Endothelial cell of umbilical vein (primary cell): ENCODE measurements around the gene BMPR1A.
"Not testable (repeated sequence)": the region's sequence is repeated elsewhere in the genome, so short reads cannot be mapped to it uniquely, and the experiment has no call there.

Experiments used
- EZH2 ChIP-seq: IDR thresholded peaks from 2 replicates; pipeline ENCODE4 v1.6.1; 2012; ENCODE audit warnings: borderline replicate concordance, low read depth, mild to moderate bottlenecking, moderate library complexity, low read length, inconsistent platforms; ENCODE audit not compliant: severe bottlenecking
- FOS ChIP-seq: IDR thresholded peaks from 2 replicates; pipeline ENCODE4 v1.6.1; 2011; ENCODE audit warnings: mild to moderate bottlenecking, low read length, moderate library complexity, borderline replicate concordance; ENCODE audit not compliant: insufficient read depth
- JUN ChIP-seq: IDR thresholded peaks from 2 replicates; pipeline ENCODE4 v1.6.1; 2011; ENCODE audit warnings: borderline replicate concordance, low read depth; ENCODE audit not compliant: insufficient read length, insufficient read depth
- MYC ChIP-seq: IDR thresholded peaks from one replicate; pipeline ENCODE4 v1.6.1; 2011; ENCODE audit warnings: mild to moderate bottlenecking, low read depth, low read length
- POLR2A ChIP-seq: IDR thresholded peaks from 2 replicates; pipeline ENCODE4 v1.6.1; 2012; ENCODE audit warnings: low read depth, mild to moderate bottlenecking, control low read depth, low read length
- POLR2AphosphoS5 ChIP-seq: IDR thresholded peaks from 2 replicates; pipeline ENCODE4 v1.6.1; 2012; ENCODE audit warnings: low read depth, mild to moderate bottlenecking, control low read depth, low read length, moderate library complexity; ENCODE audit not compliant: insufficient read depth
- TF ChIP-seq, protein P1 (sequence below), 2 donors: IDR thresholded peaks; 1 replicate in 1 of 2; 2 replicates in 1 of 2; pipeline ENCODE4 v1.5.1; 2011; ENCODE audit warnings: low read length in 2 of 2, mild to moderate bottlenecking in 2 of 2, moderate library complexity in 2 of 2, control low read depth in 1 of 2, inconsistent platforms in 1 of 2, low read depth in 1 of 2; ENCODE audit not compliant: insufficient read depth in 1 of 2; ENCODE audit errors: extremely low read depth in 1 of 2
- TF ChIP-seq, protein P2 (sequence below): IDR thresholded peaks from 2 replicates; pipeline ENCODE4 v1.6.1; 2011; ENCODE audit not compliant: insufficient read depth, insufficient read length

DNA sequence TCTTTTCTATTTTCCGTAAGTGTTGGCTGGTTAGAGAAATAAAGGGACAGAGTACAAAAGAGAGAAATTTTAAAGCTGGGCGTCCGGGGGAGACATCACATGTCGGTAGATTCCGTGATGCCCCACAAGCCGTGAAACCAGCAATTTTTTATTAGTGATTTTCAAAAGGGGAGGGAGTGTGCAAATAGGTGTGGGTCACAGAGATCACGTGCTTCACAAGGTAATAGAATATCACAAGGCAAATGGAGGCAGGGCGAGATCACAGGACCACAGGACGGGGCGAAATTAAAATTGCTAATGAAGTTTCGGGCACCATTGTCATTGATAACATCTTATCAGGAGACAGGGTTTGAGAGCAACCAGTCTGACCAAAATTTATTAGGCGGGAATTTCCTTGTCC, 97.2 kb downstream of the BMPR1A start:
- TF ChIP-seq, protein P1, sequence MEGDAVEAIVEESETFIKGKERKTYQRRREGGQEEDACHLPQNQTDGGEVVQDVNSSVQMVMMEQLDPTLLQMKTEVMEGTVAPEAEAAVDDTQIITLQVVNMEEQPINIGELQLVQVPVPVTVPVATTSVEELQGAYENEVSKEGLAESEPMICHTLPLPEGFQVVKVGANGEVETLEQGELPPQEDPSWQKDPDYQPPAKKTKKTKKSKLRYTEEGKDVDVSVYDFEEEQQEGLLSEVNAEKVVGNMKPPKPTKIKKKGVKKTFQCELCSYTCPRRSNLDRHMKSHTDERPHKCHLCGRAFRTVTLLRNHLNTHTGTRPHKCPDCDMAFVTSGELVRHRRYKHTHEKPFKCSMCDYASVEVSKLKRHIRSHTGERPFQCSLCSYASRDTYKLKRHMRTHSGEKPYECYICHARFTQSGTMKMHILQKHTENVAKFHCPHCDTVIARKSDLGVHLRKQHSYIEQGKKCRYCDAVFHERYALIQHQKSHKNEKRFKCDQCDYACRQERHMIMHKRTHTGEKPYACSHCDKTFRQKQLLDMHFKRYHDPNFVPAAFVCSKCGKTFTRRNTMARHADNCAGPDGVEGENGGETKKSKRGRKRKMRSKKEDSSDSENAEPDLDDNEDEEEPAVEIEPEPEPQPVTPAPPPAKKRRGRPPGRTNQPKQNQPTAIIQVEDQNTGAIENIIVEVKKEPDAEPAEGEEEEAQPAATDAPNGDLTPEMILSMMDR (IDR thresholded peaks at IDR 0.05; ENCODE audit: extremely low read depth in 1 of 2, insufficient read depth in 1 of 2, low read depth in 1 of 2, low read length in 2 of 2) = not testable (repeated sequence)
- TF ChIP-seq EZH2, FOS, POLR2A, POLR2AphosphoS5, MYC, JUN: not testable (repeated sequence)
- TF ChIP-seq, protein P2, sequence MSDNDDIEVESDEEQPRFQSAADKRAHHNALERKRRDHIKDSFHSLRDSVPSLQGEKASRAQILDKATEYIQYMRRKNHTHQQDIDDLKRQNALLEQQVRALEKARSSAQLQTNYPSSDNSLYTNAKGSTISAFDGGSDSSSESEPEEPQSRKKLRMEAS = not testable (repeated sequence)
